EH (cell line): ENCODE measurements around the gene EXOC6B.

Experiments
- DNase-seq: peaks from one replicate; pipeline ENCODE4 v3.0.0-alpha.2; 2015; ENCODE audit warnings: low read depth

EXOC6B gene

GRCh38 chr2:72828840-72829507 is 3.1 kb upstream of the EXOC6B start:
- peak; percentile 2 for DNase-seq

- DNase-seq: peak; percentile 84
Observed at GRCh38 chr2:72827966-72828646, 2.3 kb upstream of the EXOC6B start.

GRCh38 chr2:72827487-72827886 is 1.7 kb upstream of the EXOC6B start:
- no peak for DNase-seq

- no peak for DNase-seq
Observed at GRCh38 chr2:72826156-72826477, 284 bp upstream of the EXOC6B start.

GRCh38 chr2:72824224-72824842 is 1.5 kb downstream of the EXOC6B start:
- DNase-seq: peak; percentile 73

- DNase-seq: no peak
Observed at GRCh38 chr2:72822794-72823193, 3.0 kb downstream of the EXOC6B start.

- no peak for DNase-seq
Observed at GRCh38 chr2:72821983-72822382, 3.9 kb downstream of the EXOC6B start.

GRCh38 chr2:72821118-72821517 is 4.7 kb downstream of the EXOC6B start:
- no peak for DNase-seq

- DNase-seq: no peak
Observed at GRCh38 chr2:72819501-72819900, 6.3 kb downstream of the EXOC6B start.

GRCh38 chr2:72815655-72816278 is 10.1 kb downstream of the EXOC6B start:
- DNase-seq: peak; percentile 43

GRCh38 chr2:72813841-72814240 is 12.0 kb downstream of the EXOC6B start:
- DNase-seq: peak; percentile 43

GRCh38 chr2:72810165-72810564 is 15.7 kb downstream of the EXOC6B start:
- DNase-seq: no peak

- DNase-seq: no peak
Observed at GRCh38 chr2:72809095-72809494, 16.7 kb downstream of the EXOC6B start.

- DNase-seq: peak; percentile 34
Observed at GRCh38 chr2:72806280-72806945, 19.4 kb downstream of the EXOC6B start.

- DNase-seq: no peak
Observed at GRCh38 chr2:72803626-72804320, 22.1 kb downstream of the EXOC6B start.

GRCh38 chr2:72803151-72803550 is 22.7 kb downstream of the EXOC6B start:
- peak; percentile 38 for DNase-seq

- no peak for DNase-seq
Observed at GRCh38 chr2:72800492-72800891, 25.3 kb downstream of the EXOC6B start.

- DNase-seq: no peak
Observed at GRCh38 chr2:72797740-72798139, 28.1 kb downstream of the EXOC6B start.

GRCh38 chr2:72796766-72797165 is 29.1 kb downstream of the EXOC6B start:
- DNase-seq: no peak

GRCh38 chr2:72794572-72794971 is 31.3 kb downstream of the EXOC6B start:
- peak; percentile 20 for DNase-seq

- DNase-seq: peak; percentile 76
Observed at GRCh38 chr2:72793798-72794440, 31.9 kb downstream of the EXOC6B start.
